ENCODE results near the gene ITSN1.

- TF ChIP-seq CTCF (conservative IDR thresholded peaks at IDR 0.05 in 1 of 2, IDR thresholded peaks at IDR 0.05 in 1 of 2; ENCODE audit: extremely low read depth in 1 of 2, insufficient read depth in 1 of 2, low read depth in 1 of 2, low read length in 2 of 2) (no peak), EZH2 (IDR thresholded peaks at IDR 0.05; ENCODE audit: borderline replicate concordance, low read length) (no peak)
These were observed 109.2 kb downstream of the ITSN1 start for GRCh38 chr21:33751533-33751932.
